ENCODE data around the gene TRNAU1AP. TPM values are rescaled to one million over a fixed set of nuclear protein-coding genes. Genes with fewer than 3 reads are reported as not detected.
A peak's percentile ranks its signal among the peaks of the same experiment; 100 is the strongest.

TRNAU1AP gene
- total RNA-seq, 1 experiment from 2014 or later = 43.0 TPM

GRCh38 chr1:28516518-28516956 is 36.3 kb upstream of the TRNAU1AP start:
- DNase-seq = no peak
- CTCF ChIA-PET = interaction anchor here (0.7 to 1.2 kb wide), 3 partner anchors 34 to 267 kb away, joined by 3 to 8 read pairs (median 5); no protein-coding TSS in a partner anchor
- no peak for TF ChIP-seq EZH2 (IDR thresholded peaks at IDR 0.05; ENCODE audit: low read depth)
- no peak for TF ChIP-seq CTCF (conservative IDR thresholded peaks at IDR 0.05)
- intact Hi-C loops (cut with micrococcal nuclease; ENCODE audit: unreplicated experiment) = loop anchor here (5.0 kb wide), 1 partner anchor 361 kb away; no protein-coding TSS in a partner anchor
- Histone ChIP-seq H3K4me2 (no peak overlapping the region), H3K9me3 (ENCODE audit: insufficient read depth, low read depth) (no peaks in the 10 kb centered on the region), H4K20me1 (ENCODE audit: insufficient read depth) (peaks cover 24% of the 10 kb centered on the region), H3K4me3 (no peak overlapping the region), H3K27me3 (ENCODE audit: insufficient read depth, low read depth) (no peaks in the 10 kb centered on the region), H3K79me2 (ENCODE audit: low read depth) (peaks cover 28% of the 10 kb centered on the region), H2AFZ (no peak overlapping the region), H3K27ac (peak overlapping the region; percentile 78), H3K9me2 (ENCODE audit: insufficient read depth) (no peaks in the 10 kb centered on the region), H3K36me3 (ENCODE audit: low read depth) (no peaks in the 10 kb centered on the region), H3F3A (ENCODE audit: insufficient read depth, low read depth) (peaks cover 67% of the 10 kb centered on the region), H3K4me1 (replicated peaks; ENCODE audit: insufficient read depth) (peaks cover 19% of the 10 kb centered on the region)
- no TSS peak for BruUV-seq (replicated peaks)
- POLR2A ChIA-PET (ENCODE audit: unreplicated experiment) = interaction anchor here (0.7 kb wide), 1 partner anchor 723 kb away, joined by 17 read pairs; no protein-coding TSS in a partner anchor

DNA sequence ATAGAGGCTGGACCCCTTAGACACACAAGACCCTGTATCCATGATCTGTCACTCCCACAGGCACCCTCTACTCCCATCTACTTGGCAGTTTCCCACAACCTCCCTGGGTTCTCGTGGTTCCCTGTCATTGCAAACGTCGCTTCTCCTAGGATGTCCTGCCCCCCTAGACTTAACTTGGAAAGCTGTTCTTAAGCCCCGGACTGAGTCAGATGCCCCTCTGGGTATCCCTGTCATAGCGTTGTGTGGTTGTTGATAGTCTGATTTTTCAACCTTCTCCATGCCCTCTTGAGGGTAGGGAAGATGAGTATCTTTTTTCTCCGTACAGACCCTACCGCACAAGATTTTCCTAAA is 35.3 kb upstream of the TRNAU1AP start:
- peaks cover 13% of the 10 kb centered on the region for H4K20me1 ChIP-seq (ENCODE audit: insufficient read depth)
- H3K36me3 ChIP-seq (ENCODE audit: low read depth) = no peaks in the 10 kb centered on the region
- BruUV-seq (replicated peaks) = no TSS peak
- no peak overlapping the region for H2AFZ ChIP-seq
- peak overlapping the region; percentile 93; the same call in 1 of the 2 replicates for H3K4me3 ChIP-seq
- TF ChIP-seq EZH2 (IDR thresholded peaks at IDR 0.05; ENCODE audit: low read depth) (no peak), CTCF (conservative IDR thresholded peaks at IDR 0.05) (no peak)
- POLR2A ChIA-PET (ENCODE audit: unreplicated experiment) = no interaction called here
- H3K4me1 ChIP-seq (replicated peaks; ENCODE audit: insufficient read depth) = peaks cover 19% of the 10 kb centered on the region
- CTCF ChIA-PET = no interaction called here
- DNase-seq = peak in 1 of 2 experiments; percentile 25
- H3F3A ChIP-seq (ENCODE audit: insufficient read depth, low read depth) = peaks cover 56% of the 10 kb centered on the region
- intact Hi-C loops (cut with micrococcal nuclease; ENCODE audit: unreplicated experiment) = loop anchor here (5.0 kb wide), 1 partner anchor 360 kb away; no protein-coding TSS in a partner anchor
- peaks cover 38% of the 10 kb centered on the region for H3K79me2 ChIP-seq (ENCODE audit: low read depth)
- H3K4me2 ChIP-seq = peak overlapping the region; percentile 94
- H3K27me3 ChIP-seq (ENCODE audit: insufficient read depth, low read depth) = no peaks in the 10 kb centered on the region
- H3K9me3 ChIP-seq (ENCODE audit: insufficient read depth, low read depth) = no peaks in the 10 kb centered on the region
- peak overlapping the region; percentile 78 for H3K27ac ChIP-seq
- H3K9me2 ChIP-seq (ENCODE audit: insufficient read depth) = no peaks in the 10 kb centered on the region

GRCh38 chr1:28518000-28518744 is 34.7 kb upstream of the TRNAU1AP start:
- peak; percentile 66 to 93 for DNase-seq
- peak overlapping the region; percentile 52; the same call in 1 of the 2 replicates for H2AFZ ChIP-seq
- H3K4me2 ChIP-seq = peak overlapping the region; percentile 94
- no peaks in the 10 kb centered on the region for H3K36me3 ChIP-seq (ENCODE audit: low read depth)
- no peaks in the 10 kb centered on the region for H3K9me2 ChIP-seq (ENCODE audit: insufficient read depth)
- H3K27ac ChIP-seq = peak overlapping the region; percentile 78
- intact Hi-C loops (cut with micrococcal nuclease; ENCODE audit: unreplicated experiment) = loop anchor here (1.0 to 5.0 kb wide), 4 partner anchors 35 to 359 kb away; partner anchors contain the start of genes TAF12 and TRNAU1AP
- H3K27me3 ChIP-seq (ENCODE audit: insufficient read depth, low read depth) = no peaks in the 10 kb centered on the region
- H3F3A ChIP-seq (ENCODE audit: insufficient read depth, low read depth) = peaks cover 51% of the 10 kb centered on the region
- ChIA-PET CTCF (interaction anchor here (0.7 kb wide), 1 partner anchor 84 kb away, joined by 5 read pairs; no protein-coding TSS in a partner anchor), POLR2A (ENCODE audit: unreplicated experiment) (interaction anchor here (0.5 to 0.6 kb wide), 2 partner anchors 63 to 83 kb away, joined by 3 to 16 read pairs; no protein-coding TSS in a partner anchor)
- BruUV-seq (replicated peaks) = TSS peak; percentile 51
- peaks cover 19% of the 10 kb centered on the region for H3K4me1 ChIP-seq (replicated peaks; ENCODE audit: insufficient read depth)
- no peaks in the 10 kb centered on the region for H3K9me3 ChIP-seq (ENCODE audit: insufficient read depth, low read depth)
- H3K79me2 ChIP-seq (ENCODE audit: low read depth) = peaks cover 40% of the 10 kb centered on the region
- H4K20me1 ChIP-seq (ENCODE audit: insufficient read depth) = peaks cover 8% of the 10 kb centered on the region
- H3K4me3 ChIP-seq = peak overlapping the region; percentile 93
- TF ChIP-seq EZH2 (IDR thresholded peaks at IDR 0.05; ENCODE audit: low read depth) = no peak
- TF ChIP-seq CTCF (conservative IDR thresholded peaks at IDR 0.05) = peak; percentile 94

All from PC-9 (cell line).